ENCODE results near the gene FOXB1. TPM values are rescaled to one million over a fixed set of nuclear protein-coding genes. Genes with fewer than 3 reads are reported as not detected.

Gene FOXB1
- total RNA-seq, 1 donor from 2014 or later = not detected

DNA sequence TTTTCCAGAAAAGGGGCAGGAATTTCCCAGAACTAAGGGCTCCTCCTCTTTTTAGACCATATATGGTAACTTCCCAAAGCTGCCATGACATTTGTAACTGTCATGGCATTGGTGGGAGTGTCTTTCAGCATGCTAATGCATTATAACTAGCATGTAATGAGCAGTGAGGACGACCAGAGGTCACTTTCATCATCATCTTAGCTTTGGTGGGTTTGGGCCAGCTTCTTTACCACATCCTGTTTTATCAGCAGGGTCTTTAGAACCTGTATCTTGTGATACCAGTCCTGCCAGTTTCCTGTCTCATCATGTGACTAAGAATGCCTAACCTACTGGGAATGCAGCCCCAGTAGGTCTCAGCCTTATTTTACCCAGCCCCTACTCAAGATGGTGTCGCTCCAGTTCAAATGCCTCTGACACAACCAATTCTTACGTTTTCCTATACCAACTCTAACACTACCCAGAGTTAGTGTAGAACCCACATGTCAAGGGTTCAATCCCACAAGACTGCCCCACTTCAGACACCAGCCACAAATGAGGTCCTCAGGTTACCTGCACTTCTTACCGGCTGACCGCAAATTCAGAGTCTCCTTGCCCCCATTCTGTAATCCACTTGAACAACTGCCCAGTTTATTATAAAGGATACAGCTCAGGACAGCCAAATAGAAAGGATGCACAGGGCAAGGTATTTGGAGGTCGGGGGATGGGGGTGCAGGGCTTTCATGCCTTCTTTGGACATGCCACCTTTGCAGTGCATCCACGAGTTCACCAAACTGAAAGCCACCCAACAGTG, 17.7 kb downstream of the FOXB1 start:
- CTCF ChIA-PET = no interaction called here
- no peak overlapping the region for H3K4me3 Mint-ChIP-seq
- DNase-seq = no peak
- ATAC-seq (ENCODE audit: low read depth) = no peak
- no peak for TF ChIP-seq CTCF (IDR thresholded peaks at IDR 0.05)
- intact Hi-C loops (cut with micrococcal nuclease) = no loop called here
- no peaks in the 10 kb centered on the region for H3K36me3 Mint-ChIP-seq (ENCODE audit: low read depth)
- no peak overlapping the region for H3K27ac Mint-ChIP-seq
- peaks cover 23% of the 10 kb centered on the region for H3K27me3 Mint-ChIP-seq
- POLR2A ChIA-PET = no interaction called here
- no peaks in the 10 kb centered on the region for H3K4me1 Mint-ChIP-seq
- H3K9me3 Mint-ChIP-seq = peaks cover 6% of the 10 kb centered on the region

- Mint-ChIP-seq H3K9me3 (peaks cover 3% of the 10 kb centered on the region), H3K27ac (no peak overlapping the region), H3K4me3 (no peak overlapping the region), H3K4me1 (no peaks in the 10 kb centered on the region), H3K36me3 (ENCODE audit: low read depth) (no peaks in the 10 kb centered on the region), H3K27me3 (peaks cover 20% of the 10 kb centered on the region)
- no peak for TF ChIP-seq CTCF (IDR thresholded peaks at IDR 0.05)
- CTCF ChIA-PET = no interaction called here
- DNase-seq (no peak), ATAC-seq (ENCODE audit: low read depth) (no peak)
- intact Hi-C loops (cut with micrococcal nuclease) = no loop called here
- POLR2A ChIA-PET = no interaction called here
Measured at GRCh38 chr15:60022379-60022741, 18.2 kb downstream of the FOXB1 start.

GRCh38 chr15:60026555-60026954, 22.4 kb downstream of the FOXB1 start:
- POLR2A ChIA-PET = no interaction called here
- H3K9me3 Mint-ChIP-seq = peaks cover under 1% of the 10 kb centered on the region
- DNase-seq = no peak
- ATAC-seq (ENCODE audit: low read depth) = no peak
- H3K27me3 Mint-ChIP-seq = peaks cover 10% of the 10 kb centered on the region
- no peak overlapping the region for H3K4me3 Mint-ChIP-seq
- H3K36me3 Mint-ChIP-seq (ENCODE audit: low read depth) = no peaks in the 10 kb centered on the region
- intact Hi-C loops (cut with micrococcal nuclease) = no loop called here
- CTCF ChIA-PET = no interaction called here
- H3K27ac Mint-ChIP-seq = no peak overlapping the region
- H3K4me1 Mint-ChIP-seq = no peaks in the 10 kb centered on the region
- TF ChIP-seq CTCF (IDR thresholded peaks at IDR 0.05) = no peak

GRCh38 chr15:60035344-60035743, 31.2 kb downstream of the FOXB1 start:
- ChIA-PET POLR2A (no interaction called here), CTCF (no interaction called here)
- DNase-seq (no peak), ATAC-seq (ENCODE audit: low read depth) (no peak)
- TF ChIP-seq CTCF (IDR thresholded peaks at IDR 0.05) = no peak
- Mint-ChIP-seq H3K27me3 (peaks cover 14% of the 10 kb centered on the region), H3K4me3 (no peak overlapping the region), H3K4me1 (no peaks in the 10 kb centered on the region), H3K36me3 (ENCODE audit: low read depth) (no peaks in the 10 kb centered on the region), H3K9me3 (peaks cover 3% of the 10 kb centered on the region), H3K27ac (no peak overlapping the region)
- intact Hi-C loops (cut with micrococcal nuclease) = no loop called here

DNA sequence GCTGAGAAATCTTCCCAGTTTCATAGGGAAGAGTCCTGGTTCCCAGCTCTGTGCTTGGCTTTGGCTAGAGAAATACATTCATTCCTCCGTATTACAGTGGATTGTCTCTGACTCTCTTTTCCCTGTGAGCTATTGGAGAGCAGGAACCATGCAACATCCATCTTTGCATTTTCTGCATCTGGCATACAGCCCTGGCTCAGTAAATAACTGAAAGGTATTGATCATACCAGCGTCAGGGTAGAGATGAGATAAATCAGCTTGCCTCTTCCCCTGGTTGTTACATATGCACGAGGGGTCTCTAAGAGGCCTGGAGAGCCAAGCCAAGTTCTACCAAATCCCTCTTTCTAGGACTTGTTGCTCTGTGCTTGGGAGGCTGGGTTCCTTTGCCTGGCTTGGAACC, 35.2 kb downstream of the FOXB1 start:
- Mint-ChIP-seq H3K27me3 (peaks cover 13% of the 10 kb centered on the region), H3K36me3 (ENCODE audit: low read depth) (no peaks in the 10 kb centered on the region), H3K4me1 (no peaks in the 10 kb centered on the region), H3K27ac (no peak overlapping the region), H3K4me3 (no peak overlapping the region), H3K9me3 (no peaks in the 10 kb centered on the region)
- ATAC-seq (ENCODE audit: low read depth) = no peak
- DNase-seq = no peak
- no peak for TF ChIP-seq CTCF (IDR thresholded peaks at IDR 0.05)
- CTCF ChIA-PET = no interaction called here
- intact Hi-C loops (cut with micrococcal nuclease) = no loop called here
- POLR2A ChIA-PET = no interaction called here
